ENCODE data around the gene DUSP22. TPM values are rescaled to one million over a fixed set of nuclear protein-coding genes. Genes with fewer than 3 reads are reported as not detected.

The DUSP22 gene
- total RNA-seq, 1 experiment from 2014 or later: 19.2 TPM

- CTCF ChIA-PET: no interaction called here
- H3K27me3 ChIP-seq (ENCODE audit: insufficient read depth, low read length): no peaks in the 10 kb centered on the region
Observed at GRCh38 chr6:318243-318890, 26.1 kb downstream of the DUSP22 start.

More at GRCh38 chr6:318243-318890, 26.1 kb downstream of the DUSP22 start:
- H3K4me1 ChIP-seq (ENCODE audit: control insufficient read depth in 1 of 2, insufficient read depth in 2 of 2, low read length in 2 of 2): no peaks in the 10 kb centered on the region
- no peak overlapping the region for H3K4me3 ChIP-seq (replicated peaks in 1 of 2; ENCODE audit: low read depth in 1 of 2, low read length in 2 of 2)
- H3K9me2 ChIP-seq (ENCODE audit: insufficient read depth): no peaks in the 10 kb centered on the region
- intact Hi-C loops (cut with micrococcal nuclease): no loop called here
- POLR2A ChIA-PET: no interaction called here
- H3K9me3 ChIP-seq (ENCODE audit: control insufficient read depth in 1 of 2, insufficient read depth in 1 of 2, low read depth in 1 of 2, low read length in 2 of 2): no peaks in the 10 kb centered on the region; a peak in 1 of 4 replicates
- DNase-seq (ENCODE audit: low read depth, low spot score): no peak
- H3K79me2 ChIP-seq (ENCODE audit: insufficient read depth, low read length): no peaks in the 10 kb centered on the region
- RAD21 ChIA-PET (ENCODE audit: low non-redundant PET in 1 of 2, low total read pairs in 2 of 2, uncharacterized antibody in 2 of 2, unreplicated experiment in 2 of 2): no interaction called here
- H3K27ac ChIP-seq (ENCODE audit: low read depth, low read length): no peak overlapping the region
- no peak overlapping the region for H3K9ac ChIP-seq (ENCODE audit: low read length)
- H2AFZ ChIP-seq (ENCODE audit: low read depth, low read length, poor library complexity, severe bottlenecking): no peak overlapping the region
- H3K4me2 ChIP-seq (ENCODE audit: low read length): no peak overlapping the region
- TF ChIP-seq RAD21 (IDR thresholded peaks at IDR 0.05; ENCODE audit: low read depth) (no peak), CEBPB (IDR thresholded peaks at IDR 0.05; ENCODE audit: low read depth) (no peak), ZBTB33 (IDR thresholded peaks at IDR 0.05; ENCODE audit: extremely low read depth, insufficient replicate concordance, low read length) (no peak), EGR1 (IDR thresholded peaks at IDR 0.05; ENCODE audit: low read depth) (no peak), ZNF274 (IDR thresholded peaks at IDR 0.05; ENCODE audit: low read depth, low read length) (no peak), ZFX (IDR thresholded peaks at IDR 0.05) (no peak), TCF7L2 (IDR thresholded peaks at IDR 0.05; ENCODE audit: borderline replicate concordance, extremely low read depth, insufficient read depth, insufficient read length) (no peak), SRF (IDR thresholded peaks at IDR 0.05; ENCODE audit: low read depth) (no peak), JUND (IDR thresholded peaks at IDR 0.05) (no peak), YY1 (IDR thresholded peaks at IDR 0.05; ENCODE audit: extremely low read depth, insufficient replicate concordance, low read depth, low read length) (no peak), EZH2phosphoT487 (IDR thresholded peaks at IDR 0.05; ENCODE audit: borderline replicate concordance) (no peak), CBX3 (IDR thresholded peaks at IDR 0.05; ENCODE audit: low read depth) (no peak), REST (IDR thresholded peaks at IDR 0.05; ENCODE audit: low read depth) (no peak), ELF1 (IDR thresholded peaks at IDR 0.05; ENCODE audit: borderline replicate concordance, low read depth) (no peak)
- no TSS peak for BruUV-seq (replicated peaks)
- ATAC-seq: no peak
- H4K20me1 ChIP-seq (ENCODE audit: insufficient read depth): no peaks in the 10 kb centered on the region
- no peaks in the 10 kb centered on the region for H3K36me3 ChIP-seq (ENCODE audit: control insufficient read depth in 1 of 2, insufficient read depth in 2 of 2, low read length in 2 of 2)
